HG03354 (cell line): ENCODE measurements around the gene NLRP7.
"Not testable (repeated sequence)": the region's sequence is repeated elsewhere in the genome, so short reads cannot be mapped to it uniquely, and the experiment has no call there.

Source experiments
- ATAC-seq: cut with Tn5 transposase; IDR thresholded peaks from one replicate; pipeline ENCODE4 v1.9.1; 2021; ENCODE audit warnings: mild to moderate bottlenecking; ENCODE audit not compliant: unreplicated experiment, poor library complexity, severe bottlenecking

Gene NLRP7

DNA sequence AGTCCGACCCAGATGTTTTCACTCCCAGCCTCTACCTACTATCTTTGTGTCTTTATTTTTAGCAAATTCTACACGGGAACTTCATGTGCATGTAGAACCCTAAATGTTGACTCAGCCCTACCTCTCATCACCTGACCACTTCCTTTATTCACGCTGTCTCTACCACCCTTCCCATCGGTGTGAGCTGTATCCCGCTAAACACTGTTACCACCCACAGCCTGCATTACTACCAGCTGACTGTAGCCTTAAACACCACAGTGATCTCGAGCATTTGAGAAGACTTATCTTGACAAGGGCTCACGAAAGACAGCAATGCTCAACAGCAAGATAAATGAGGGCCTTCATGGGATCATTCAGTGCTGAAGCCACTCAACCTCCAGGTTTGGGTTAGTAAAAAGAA, 26.2 kb downstream of the NLRP7 start:
- ATAC-seq = no peak

- ATAC-seq = not testable (repeated sequence)
Observed at GRCh38 chr19:54919646-54920563, 27.4 kb downstream of the NLRP7 start.

GRCh38 chr19:54918499-54918898, 28.8 kb downstream of the NLRP7 start:
- ATAC-seq = no peak

GRCh38 chr19:54916822-54917221, 30.5 kb downstream of the NLRP7 start:
- no peak for ATAC-seq

DNA sequence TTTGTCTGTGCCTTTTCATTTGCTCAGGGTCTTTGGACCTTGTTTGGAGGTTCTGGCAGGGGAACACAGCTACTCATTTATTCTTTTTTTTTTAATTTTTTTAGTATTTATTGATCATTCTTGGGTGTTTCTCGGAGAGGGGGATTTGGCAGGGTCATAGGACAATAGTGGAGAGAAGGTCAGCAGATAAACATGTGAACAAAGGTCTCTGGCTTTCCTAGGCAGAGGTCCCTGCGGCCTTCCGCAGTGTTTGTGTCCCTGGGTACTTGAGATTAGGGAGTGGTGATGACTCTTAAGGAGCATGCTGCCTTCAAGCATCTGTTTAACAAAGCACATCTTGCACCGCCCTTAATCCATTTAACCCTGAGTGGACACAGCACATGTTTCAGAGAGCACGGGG, 39.4 kb downstream of the NLRP7 start:
- ATAC-seq = not testable (repeated sequence)

- no peak for ATAC-seq
Observed at GRCh38 chr19:54906819-54907218, 40.5 kb downstream of the NLRP7 start.

GRCh38 chr19:54905803-54906511, 41.4 kb downstream of the NLRP7 start, which contains the start of gene NCR1:
Gene NCR1 (plus strand): TSS chr19:54906148. CDS start chr19:54906188, 40 bp downstream.
- no peak for ATAC-seq

- no peak for ATAC-seq
Observed at GRCh38 chr19:54905421-54905802, 41.9 kb downstream of the NLRP7 start.

DNA sequence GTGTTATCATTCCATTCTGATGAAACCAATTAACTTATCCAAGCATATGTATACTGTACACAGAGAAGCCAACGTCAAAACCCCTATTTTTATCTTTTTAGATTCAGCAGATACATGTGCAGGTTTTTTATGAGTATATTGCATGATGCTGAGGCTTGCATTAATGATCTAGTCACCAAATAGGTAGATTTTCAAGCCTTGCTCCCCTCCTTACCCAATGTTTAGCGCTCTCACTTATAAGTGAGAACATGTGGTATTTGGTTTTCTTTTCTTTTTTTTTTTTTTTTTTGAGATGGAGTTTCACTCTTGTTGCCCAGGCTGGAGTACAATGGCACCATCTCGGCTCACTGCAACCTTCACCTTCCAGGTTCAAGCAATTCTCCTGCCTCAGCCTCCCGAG, 43.1 kb downstream of the NLRP7 start:
- ATAC-seq = not testable (repeated sequence)

GRCh38 chr19:54903303-54903702, 44.0 kb downstream of the NLRP7 start:
- ATAC-seq = no peak

GRCh38 chr19:54902061-54902460, 45.3 kb downstream of the NLRP7 start:
- ATAC-seq = no peak

DNA sequence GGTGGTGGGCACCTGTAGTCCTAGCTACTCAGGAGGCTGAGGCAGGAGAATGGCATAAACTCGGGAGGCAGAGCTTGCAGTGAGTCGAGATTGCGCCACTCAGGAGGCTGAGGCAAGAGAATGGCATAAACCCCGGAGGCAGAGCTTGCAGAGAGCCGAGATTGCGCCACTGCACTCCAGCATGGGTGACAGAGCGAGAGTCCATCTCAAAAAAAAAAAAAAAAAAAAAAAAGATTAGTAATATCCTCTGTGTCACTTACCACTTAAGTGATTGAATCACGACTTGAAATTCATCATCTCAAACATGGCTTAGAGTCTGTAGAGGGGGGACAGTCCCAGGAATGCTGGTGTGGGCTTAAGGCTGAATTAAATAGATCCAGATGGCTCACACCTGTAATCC, 46.2 kb downstream of the NLRP7 start:
- ATAC-seq = not testable (repeated sequence)

- not testable (repeated sequence) for ATAC-seq
Observed at GRCh38 chr19:54899646-54900045, 47.7 kb downstream of the NLRP7 start.

- ATAC-seq = not testable (repeated sequence)
Observed at GRCh38 chr19:54898685-54899084, 48.6 kb downstream of the NLRP7 start.

GRCh38 chr19:54896036-54896435, 51.3 kb downstream of the NLRP7 start:
- ATAC-seq = no peak

GRCh38 chr19:54894106-54894505, 53.2 kb downstream of the NLRP7 start:
- ATAC-seq = not testable (repeated sequence)

GRCh38 chr19:54893406-54893805, 53.9 kb downstream of the NLRP7 start:
- ATAC-seq = no peak

DNA sequence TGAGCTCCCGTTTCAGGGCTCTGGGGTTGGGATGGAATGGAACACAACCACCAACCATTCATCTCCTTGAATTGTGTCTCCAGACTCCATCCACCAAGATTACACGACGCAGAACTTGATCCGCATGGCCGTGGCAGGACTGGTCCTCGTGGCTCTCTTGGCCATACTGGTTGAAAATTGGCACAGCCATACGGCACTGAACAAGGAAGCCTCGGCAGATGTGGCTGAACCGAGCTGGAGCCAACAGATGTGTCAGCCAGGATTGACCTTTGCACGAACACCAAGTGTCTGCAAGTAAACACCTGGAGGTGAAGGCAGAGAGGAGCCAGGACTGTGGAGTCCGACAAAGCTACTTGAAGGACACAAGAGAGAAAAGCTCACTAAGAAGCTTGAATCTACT, 57.8 kb downstream of the NLRP7 start:
- no peak for ATAC-seq

GRCh38 chr19:54888239-54888638, 59.1 kb downstream of the NLRP7 start:
- no peak for ATAC-seq

DNA sequence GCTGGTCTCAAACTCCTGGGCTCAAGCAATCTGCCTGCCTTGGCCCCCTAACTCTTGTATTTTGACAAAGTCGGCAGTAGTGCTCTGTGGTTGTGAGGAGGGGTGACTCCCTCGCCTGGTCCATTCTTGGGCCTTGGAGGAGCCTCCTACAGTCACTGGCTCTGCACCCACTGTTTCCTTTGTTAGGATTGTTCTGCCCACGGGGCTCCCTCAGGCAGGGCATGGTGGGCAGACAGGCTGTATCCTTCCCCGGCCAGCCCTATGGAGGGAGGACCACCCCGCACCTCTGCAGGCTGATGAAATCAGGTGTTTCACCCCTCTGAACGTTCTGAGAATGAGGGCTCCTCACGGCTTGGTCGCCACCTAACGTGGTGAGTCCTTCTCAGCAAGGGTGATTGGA, 64.1 kb downstream of the NLRP7 start:
- no peak for ATAC-seq

- no peak for ATAC-seq
Observed at GRCh38 chr19:54882758-54883157, 64.6 kb downstream of the NLRP7 start.
